ENCODE data around the gene SFTA2.

DNA sequence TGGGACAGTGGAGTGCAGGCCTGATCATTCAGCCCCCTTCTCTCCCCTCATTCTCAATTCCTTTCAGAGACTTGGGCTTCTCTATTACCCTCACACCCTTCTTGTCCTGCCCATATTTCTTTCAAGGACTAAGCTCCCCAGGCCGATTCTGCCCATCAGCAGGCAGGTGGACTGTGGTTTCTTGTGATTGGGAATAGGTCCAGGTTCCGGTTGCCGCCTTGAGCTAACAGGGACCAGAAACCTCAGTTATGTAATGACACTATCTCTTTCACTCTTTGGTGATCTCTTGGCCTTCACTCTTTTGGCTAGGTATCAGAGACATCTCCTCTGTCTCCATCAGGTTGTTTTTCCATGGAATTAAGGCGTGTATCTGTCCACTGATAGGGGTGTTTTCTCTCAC lies 15.3 kb upstream of the SFTA2 start:
- TF ChIP-seq, protein P1, sequence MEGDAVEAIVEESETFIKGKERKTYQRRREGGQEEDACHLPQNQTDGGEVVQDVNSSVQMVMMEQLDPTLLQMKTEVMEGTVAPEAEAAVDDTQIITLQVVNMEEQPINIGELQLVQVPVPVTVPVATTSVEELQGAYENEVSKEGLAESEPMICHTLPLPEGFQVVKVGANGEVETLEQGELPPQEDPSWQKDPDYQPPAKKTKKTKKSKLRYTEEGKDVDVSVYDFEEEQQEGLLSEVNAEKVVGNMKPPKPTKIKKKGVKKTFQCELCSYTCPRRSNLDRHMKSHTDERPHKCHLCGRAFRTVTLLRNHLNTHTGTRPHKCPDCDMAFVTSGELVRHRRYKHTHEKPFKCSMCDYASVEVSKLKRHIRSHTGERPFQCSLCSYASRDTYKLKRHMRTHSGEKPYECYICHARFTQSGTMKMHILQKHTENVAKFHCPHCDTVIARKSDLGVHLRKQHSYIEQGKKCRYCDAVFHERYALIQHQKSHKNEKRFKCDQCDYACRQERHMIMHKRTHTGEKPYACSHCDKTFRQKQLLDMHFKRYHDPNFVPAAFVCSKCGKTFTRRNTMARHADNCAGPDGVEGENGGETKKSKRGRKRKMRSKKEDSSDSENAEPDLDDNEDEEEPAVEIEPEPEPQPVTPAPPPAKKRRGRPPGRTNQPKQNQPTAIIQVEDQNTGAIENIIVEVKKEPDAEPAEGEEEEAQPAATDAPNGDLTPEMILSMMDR (IDR thresholded peaks at IDR 0.05): no peak
- TF ChIP-seq EP300 (IDR thresholded peaks at IDR 0.05): no peak
